ENCODE results near the gene CYP39A1. TPM values are rescaled to one million over a fixed set of nuclear protein-coding genes. Genes with fewer than 3 reads are reported as not detected.

The CYP39A1 gene
- total RNA-seq, 2 donors from 2014 or later: 17.6 to 31.2 TPM

- H3K9me3 ChIP-seq: no peaks in the 10 kb centered on the region
- H3K36me3 ChIP-seq: no peaks in the 10 kb centered on the region
- intact Hi-C loops (cut with DNase I): loop anchor here (5.0 to 10.0 kb wide), 2 partner anchors 77 to 290 kb away; no protein-coding TSS in a partner anchor
- no peak overlapping the region for H3K4me3 ChIP-seq
- DNase-seq (ENCODE audit: low spot score): no peak
- no peaks in the 10 kb centered on the region for H3K27me3 ChIP-seq (replicated peaks; ENCODE audit: insufficient read depth)
- H3K27ac ChIP-seq: no peak overlapping the region
- H3K4me1 ChIP-seq (replicated peaks): no peaks in the 10 kb centered on the region
- TF ChIP-seq POLR2A (IDR thresholded peaks at IDR 0.05) (no peak), CTCF (IDR thresholded peaks at IDR 0.05) (no peak), POLR2AphosphoS5 (IDR thresholded peaks at IDR 0.05) (no peak)
These were observed 145.2 kb downstream of the CYP39A1 start for GRCh38 chr6:46507426-46507825.

- peak; percentile 19 for DNase-seq (ENCODE audit: low spot score)
- Histone ChIP-seq H3K4me1 (replicated peaks) (no peaks in the 10 kb centered on the region), H3K36me3 (no peaks in the 10 kb centered on the region), H3K9me3 (no peaks in the 10 kb centered on the region), H3K4me3 (no peak overlapping the region), H3K27ac (peak overlapping the region in 1 of 2 donors; percentile 28), H3K27me3 (replicated peaks; ENCODE audit: insufficient read depth) (no peaks in the 10 kb centered on the region)
- WGBS: 50% methylated on average over 7 of the region's 7 CpGs
- TF ChIP-seq POLR2A (IDR thresholded peaks at IDR 0.05): no peak
- TF ChIP-seq CTCF (IDR thresholded peaks at IDR 0.05): no peak
- peak; percentile 8 for TF ChIP-seq POLR2AphosphoS5 (IDR thresholded peaks at IDR 0.05)
- intact Hi-C loops (cut with DNase I): loop anchor here (5.0 to 10.0 kb wide), 2 partner anchors 79 to 289 kb away; no protein-coding TSS in a partner anchor
These were observed 146.7 kb downstream of the CYP39A1 start for GRCh38 chr6:46505693-46506512.

DNA sequence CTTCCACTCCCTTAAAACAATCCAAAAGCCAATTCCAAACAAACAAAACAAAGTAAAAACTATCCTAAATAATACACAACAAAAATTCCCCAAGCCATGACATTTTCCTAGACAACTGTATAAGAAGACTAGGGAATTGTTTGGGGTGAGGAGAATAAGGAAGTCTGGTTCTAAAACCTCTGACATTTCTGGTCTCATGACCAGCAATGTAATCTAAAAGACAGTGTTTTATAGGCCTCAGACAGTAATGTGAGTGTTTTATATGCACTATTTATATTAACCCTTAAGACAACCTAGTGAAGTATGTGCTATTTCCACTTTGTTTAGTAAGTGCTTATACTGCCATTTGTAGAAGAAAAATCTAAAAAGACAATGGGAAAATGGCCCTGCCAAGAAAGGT, 148.4 kb downstream of the CYP39A1 start:
- TF ChIP-seq POLR2AphosphoS5 (IDR thresholded peaks at IDR 0.05) (no peak), CTCF (IDR thresholded peaks at IDR 0.05) (no peak)
- no peaks in the 10 kb centered on the region for H3K4me1 ChIP-seq (replicated peaks)
- intact Hi-C loops (cut with DNase I): loop anchor here (10.0 kb wide), 1 partner anchor 81 kb away; no protein-coding TSS in a partner anchor

DNA sequence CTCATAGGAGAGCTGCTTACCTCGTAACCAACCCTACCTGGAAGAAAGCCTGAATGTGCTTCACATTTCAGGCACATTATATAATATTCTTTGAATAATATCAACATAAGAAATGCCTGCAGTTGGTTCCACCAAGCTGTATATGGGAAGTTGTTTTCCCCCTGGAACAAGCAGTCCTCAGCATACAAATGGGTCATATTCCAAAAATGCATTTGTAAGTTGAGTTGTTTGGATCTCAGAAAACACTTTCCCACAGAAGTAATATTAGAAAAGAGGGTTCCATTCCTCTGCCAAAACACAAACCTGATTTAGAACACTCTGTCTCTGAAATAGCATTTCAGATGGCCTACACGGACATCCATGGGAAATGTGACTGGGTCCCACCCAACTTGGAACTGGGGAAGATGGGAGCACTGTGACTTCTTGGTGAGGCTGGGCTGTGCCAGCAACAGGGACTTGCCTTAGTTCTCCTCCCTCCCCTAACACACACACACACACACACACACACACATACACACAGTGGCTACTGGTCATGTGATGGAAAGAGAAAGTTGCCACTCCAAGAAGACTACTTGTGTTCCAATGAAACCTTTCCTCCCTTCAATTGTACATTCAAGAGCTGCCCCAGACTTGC, 150.0 kb downstream of the CYP39A1 start:
- TF ChIP-seq POLR2AphosphoS5 (IDR thresholded peaks at IDR 0.05): peak; percentile 38
- TF ChIP-seq POLR2A (IDR thresholded peaks at IDR 0.05): no peak
- TF ChIP-seq CTCF (IDR thresholded peaks at IDR 0.05): no peak
- WGBS: 58% methylated on average over 2 of the region's 2 CpGs
- no peak for DNase-seq (ENCODE audit: low spot score)
- H3K27me3 ChIP-seq (replicated peaks; ENCODE audit: insufficient read depth): no peaks in the 10 kb centered on the region
- intact Hi-C loops (cut with DNase I): loop anchor here (10.0 kb wide), 1 partner anchor 82 kb away; no protein-coding TSS in a partner anchor
- no peaks in the 10 kb centered on the region for H3K4me1 ChIP-seq (replicated peaks)
- H3K27ac ChIP-seq: peak overlapping the region; percentile 3 to 48
- H3K36me3 ChIP-seq: no peaks in the 10 kb centered on the region
- no peak overlapping the region for H3K4me3 ChIP-seq
- H3K9me3 ChIP-seq: no peaks in the 10 kb centered on the region

More for the DNA sequence above, 148.4 kb downstream of the CYP39A1 start:
- DNase-seq (ENCODE audit: low spot score): no peak
- H3K36me3 ChIP-seq: no peaks in the 10 kb centered on the region
- H3K4me3 ChIP-seq: no peak overlapping the region
- H3K27ac ChIP-seq: no peak overlapping the region
- no peaks in the 10 kb centered on the region for H3K27me3 ChIP-seq (replicated peaks; ENCODE audit: insufficient read depth)
- H3K9me3 ChIP-seq: no peaks in the 10 kb centered on the region

Measured in prostate gland (tissue), 2 donors.